GM12874 (cell line): ENCODE measurements around the gene ELL3.

Experiments
- TF ChIP-seq, protein P1 (sequence below): IDR thresholded peaks from 2 replicates; pipeline ENCODE4 v1.5.1; 2011; ENCODE audit warnings: low read depth, mild to moderate bottlenecking, control low read depth, low read length, moderate library complexity; ENCODE audit not compliant: insufficient read depth

Gene ELL3, protein sequence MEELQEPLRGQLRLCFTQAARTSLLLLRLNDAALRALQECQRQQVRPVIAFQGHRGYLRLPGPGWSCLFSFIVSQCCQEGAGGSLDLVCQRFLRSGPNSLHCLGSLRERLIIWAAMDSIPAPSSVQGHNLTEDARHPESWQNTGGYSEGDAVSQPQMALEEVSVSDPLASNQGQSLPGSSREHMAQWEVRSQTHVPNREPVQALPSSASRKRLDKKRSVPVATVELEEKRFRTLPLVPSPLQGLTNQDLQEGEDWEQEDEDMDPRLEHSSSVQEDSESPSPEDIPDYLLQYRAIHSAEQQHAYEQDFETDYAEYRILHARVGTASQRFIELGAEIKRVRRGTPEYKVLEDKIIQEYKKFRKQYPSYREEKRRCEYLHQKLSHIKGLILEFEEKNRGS

DNA sequence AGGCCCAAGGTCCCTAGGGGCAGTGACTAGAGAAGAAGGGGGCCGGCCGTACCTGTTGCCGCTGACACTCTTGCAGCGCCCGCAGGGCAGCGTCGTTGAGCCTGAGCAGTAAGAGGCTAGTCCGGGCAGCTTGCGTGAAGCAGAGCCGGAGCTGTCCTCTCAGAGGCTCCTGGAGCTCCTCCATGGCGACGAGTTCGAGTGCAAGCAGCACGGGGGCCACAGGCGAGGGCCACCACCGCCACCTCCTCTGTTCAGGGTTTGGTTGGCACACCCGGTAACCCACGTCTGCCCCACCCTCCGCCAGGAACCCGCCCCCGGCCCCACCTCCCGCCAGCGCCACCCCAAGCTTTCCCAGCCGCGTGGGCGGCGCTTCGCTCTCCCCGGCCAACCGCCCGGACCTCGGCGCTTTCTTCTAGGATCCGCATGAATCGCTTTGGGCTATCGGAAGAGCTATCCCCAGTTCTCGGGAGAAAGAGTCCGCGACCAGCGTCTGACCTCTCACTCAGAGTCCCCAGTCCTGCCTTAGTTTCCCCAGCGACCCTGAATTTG lies at the start of gene ELL3:
ELL3 (minus strand) TSS at position 249 of the 549 bp plus-strand sequence; CDS start at position 184, 65 bp downstream.
- TF ChIP-seq, protein P1, sequence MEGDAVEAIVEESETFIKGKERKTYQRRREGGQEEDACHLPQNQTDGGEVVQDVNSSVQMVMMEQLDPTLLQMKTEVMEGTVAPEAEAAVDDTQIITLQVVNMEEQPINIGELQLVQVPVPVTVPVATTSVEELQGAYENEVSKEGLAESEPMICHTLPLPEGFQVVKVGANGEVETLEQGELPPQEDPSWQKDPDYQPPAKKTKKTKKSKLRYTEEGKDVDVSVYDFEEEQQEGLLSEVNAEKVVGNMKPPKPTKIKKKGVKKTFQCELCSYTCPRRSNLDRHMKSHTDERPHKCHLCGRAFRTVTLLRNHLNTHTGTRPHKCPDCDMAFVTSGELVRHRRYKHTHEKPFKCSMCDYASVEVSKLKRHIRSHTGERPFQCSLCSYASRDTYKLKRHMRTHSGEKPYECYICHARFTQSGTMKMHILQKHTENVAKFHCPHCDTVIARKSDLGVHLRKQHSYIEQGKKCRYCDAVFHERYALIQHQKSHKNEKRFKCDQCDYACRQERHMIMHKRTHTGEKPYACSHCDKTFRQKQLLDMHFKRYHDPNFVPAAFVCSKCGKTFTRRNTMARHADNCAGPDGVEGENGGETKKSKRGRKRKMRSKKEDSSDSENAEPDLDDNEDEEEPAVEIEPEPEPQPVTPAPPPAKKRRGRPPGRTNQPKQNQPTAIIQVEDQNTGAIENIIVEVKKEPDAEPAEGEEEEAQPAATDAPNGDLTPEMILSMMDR = no peak

DNA sequence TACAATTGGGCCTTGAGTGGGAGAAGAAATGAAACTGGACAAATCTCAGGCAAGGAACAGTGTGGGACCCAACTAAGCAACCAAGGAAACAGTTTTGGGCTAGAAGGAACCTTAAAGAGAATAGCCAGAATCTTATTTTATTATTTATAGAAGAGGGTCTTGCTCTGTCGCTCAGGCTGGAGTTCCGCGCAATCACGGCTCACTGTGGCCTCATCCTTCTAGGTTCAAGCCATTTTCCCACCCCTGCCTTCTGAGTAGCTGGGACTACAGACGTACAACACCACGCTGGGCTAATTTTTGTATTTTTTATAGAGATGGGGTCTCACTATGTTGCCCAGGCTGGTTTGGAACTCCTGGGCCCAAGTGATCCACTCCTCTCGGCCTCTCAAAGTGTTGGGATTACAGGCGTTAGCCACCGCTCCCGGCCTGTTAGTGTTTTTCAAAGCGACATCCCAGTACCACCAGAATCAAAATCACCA lies 49.3 kb upstream of the ELL3 start:
- TF ChIP-seq, protein P1 = no peak

DNA sequence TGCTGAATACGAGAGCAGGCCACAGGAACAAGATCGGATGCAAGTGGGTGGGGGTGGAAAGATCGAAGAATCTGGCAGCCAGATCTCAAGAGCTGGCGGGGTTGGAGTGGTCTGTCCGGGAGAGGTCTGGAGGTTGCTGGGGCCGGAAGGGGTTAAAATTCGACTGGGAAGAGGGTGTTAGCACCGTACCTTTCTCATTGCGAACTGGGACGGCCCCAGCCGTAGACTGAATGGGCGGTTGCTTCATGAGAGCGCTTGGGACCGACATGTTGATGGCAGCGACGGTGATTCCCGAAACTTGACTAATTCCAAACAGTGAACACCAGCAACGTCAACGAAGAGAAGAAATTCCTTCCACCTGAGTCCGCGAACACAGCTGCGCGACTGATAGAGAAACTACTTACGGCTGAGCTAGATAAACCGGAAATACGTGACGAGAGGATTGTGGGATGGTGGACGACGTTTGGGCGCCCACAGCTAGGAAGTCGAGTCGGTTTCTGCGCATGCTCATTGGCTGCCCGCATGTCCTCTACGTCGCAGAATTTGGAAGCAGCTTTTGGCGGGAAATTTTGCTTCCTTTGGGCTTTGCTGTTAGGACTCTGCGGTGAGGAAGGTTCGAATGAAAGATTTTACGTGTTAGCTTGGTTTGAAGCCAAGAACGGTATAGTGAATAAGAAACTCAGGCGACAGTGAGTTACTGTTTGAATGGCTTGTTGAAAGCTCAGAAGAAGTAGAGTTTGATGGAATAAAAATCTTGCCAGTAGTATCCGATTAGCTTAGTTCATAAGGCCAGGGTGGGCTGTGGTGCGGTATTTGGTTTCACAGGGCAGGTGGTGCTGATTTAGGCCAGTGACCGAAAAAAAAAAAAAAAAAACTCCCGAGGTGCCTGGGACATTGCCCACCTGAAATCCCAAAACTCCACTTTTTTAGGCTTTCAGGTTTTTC lies 47.8 kb upstream of the ELL3 start, which contains the start of gene MFAP1:
MFAP1 (minus strand) TSS at position 389 of the 945 bp plus-strand sequence; CDS start at position 268, 121 bp downstream.
- TF ChIP-seq, protein P1 = no peak

DNA sequence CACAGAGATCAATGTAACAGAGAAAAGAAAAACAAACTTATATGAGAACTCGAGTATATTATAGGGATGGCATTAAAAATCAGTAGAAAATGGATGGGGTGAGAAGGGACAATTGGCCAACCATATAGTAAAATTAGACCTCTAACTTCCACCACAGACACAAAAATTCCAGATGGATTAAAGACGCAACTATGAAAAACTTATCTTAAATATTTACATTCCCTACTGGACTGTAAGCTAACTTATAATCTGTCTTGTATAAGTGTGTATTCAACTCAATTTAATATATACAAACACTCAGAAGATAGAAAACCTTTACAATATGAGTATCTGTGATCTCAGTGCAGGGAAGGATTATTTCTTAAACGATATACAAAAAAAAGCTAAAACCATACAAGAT lies 44.7 kb upstream of the ELL3 start:
- TF ChIP-seq, protein P1 = no peak

DNA sequence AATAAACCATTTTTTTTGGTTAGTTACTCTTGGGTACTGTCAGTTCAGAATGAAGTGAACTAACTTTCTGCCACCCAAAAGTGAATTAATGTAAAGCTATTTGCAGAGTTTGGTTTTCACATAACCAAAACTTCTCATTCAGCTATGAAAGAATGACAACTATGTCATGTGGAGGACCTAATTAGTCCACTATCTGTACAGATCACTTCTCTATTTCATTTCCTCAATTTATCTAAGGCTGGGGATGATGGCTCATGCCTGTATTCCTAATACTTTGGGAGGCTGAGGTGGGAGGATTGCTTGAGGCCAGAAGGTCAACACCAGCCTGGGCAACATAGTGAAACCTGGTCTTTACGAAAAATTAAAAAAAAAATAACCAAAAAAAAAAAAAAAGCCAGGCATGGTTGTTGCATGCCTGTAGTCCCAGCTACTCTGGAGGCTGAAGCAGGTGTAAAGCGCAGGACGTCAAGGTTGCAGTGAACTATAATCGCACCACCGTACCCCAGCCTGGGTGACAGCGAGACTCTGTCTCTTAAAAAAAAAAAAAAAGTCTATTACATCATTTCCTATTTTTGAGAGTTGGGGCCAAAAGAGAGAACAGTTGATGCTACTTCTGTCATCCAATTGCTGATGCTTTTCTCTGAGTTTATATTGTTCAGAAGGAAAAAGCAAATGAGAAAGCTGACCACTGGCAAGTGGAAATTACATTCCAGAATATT lies 32.4 kb upstream of the ELL3 start:
- TF ChIP-seq, protein P1 = no peak

DNA sequence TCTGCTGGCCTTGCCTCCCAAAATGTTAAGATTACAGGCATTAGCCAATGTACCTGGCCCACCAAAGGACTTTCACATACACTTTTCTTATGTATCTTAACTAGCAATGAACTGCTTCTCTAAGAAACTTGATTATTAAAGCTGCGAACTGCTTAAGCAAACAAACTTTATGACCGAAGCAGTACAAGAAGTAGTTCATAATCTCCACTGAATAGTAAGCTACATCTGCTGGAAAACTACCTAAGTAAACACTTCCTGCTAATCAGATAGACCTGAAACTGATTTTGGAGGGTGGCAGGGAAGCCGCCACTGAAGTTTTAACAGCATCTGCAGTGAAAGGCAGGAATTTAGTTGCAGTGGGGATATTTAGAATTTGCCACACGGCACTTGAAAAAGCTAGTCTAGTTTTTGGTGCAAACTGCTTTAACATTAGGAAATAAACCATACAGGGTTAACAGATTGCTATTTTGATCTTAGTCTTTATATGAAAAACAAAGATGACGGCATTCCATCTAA lies 31.7 kb upstream of the ELL3 start:
- TF ChIP-seq, protein P1 = no peak
